Measurements from ENCODE around the gene GRIK3. TPM values are rescaled to one million over a fixed set of nuclear protein-coding genes. Genes with fewer than 3 reads are reported as not detected.

Gene GRIK3
- polyA plus RNA-seq, 1 experiment, result not detected

GRCh38 chr1:36888811-36889477, 145.4 kb downstream of the GRIK3 start:
- ChIA-PET CTCF (no interaction called here), POLR2A (no interaction called here)
- no peaks in the 10 kb centered on the region for H3K27me3 ChIP-seq (ENCODE audit: control insufficient read depth, insufficient read depth, low read length)
- H3K9me3 ChIP-seq (ENCODE audit: control insufficient read depth, insufficient read depth, low read length), result no peaks in the 10 kb centered on the region
- TF ChIP-seq CTCF (IDR thresholded peaks at IDR 0.05; ENCODE audit: low read depth, low read length), result no peak
- no peak overlapping the region for H3K27ac ChIP-seq (ENCODE audit: low read depth, low read length)
- no peak overlapping the region for H3K4me3 ChIP-seq (ENCODE audit: low read depth, low read length)
- DNase-seq (ENCODE audit: low read depth, low spot score), result no peak

GRCh38 chr1:36885540-36886357, 148.6 kb downstream of the GRIK3 start:
- TF ChIP-seq CTCF (IDR thresholded peaks at IDR 0.05; ENCODE audit: low read depth, low read length), result no peak

GRCh38 chr1:36884801-36885200, 149.5 kb downstream of the GRIK3 start:
- Histone ChIP-seq H3K4me3 (ENCODE audit: low read depth, low read length) (no peak overlapping the region), H3K27me3 (ENCODE audit: control insufficient read depth, insufficient read depth, low read length) (no peaks in the 10 kb centered on the region), H3K9me3 (ENCODE audit: control insufficient read depth, insufficient read depth, low read length) (no peaks in the 10 kb centered on the region; the same call in 1 of the 2 replicates), H3K27ac (ENCODE audit: low read depth, low read length) (no peak overlapping the region)
- TF ChIP-seq CTCF (IDR thresholded peaks at IDR 0.05; ENCODE audit: low read depth, low read length), result no peak
- DNase-seq (ENCODE audit: low read depth, low spot score), result no peak
- ChIA-PET CTCF (no interaction called here), POLR2A (no interaction called here)

More at GRCh38 chr1:36885540-36886357, 148.6 kb downstream of the GRIK3 start:
- POLR2A ChIA-PET, result no interaction called here
- no peaks in the 10 kb centered on the region for H3K27me3 ChIP-seq (ENCODE audit: control insufficient read depth, insufficient read depth, low read length)
- no peaks in the 10 kb centered on the region; the same call in 1 of the 2 replicates for H3K9me3 ChIP-seq (ENCODE audit: control insufficient read depth, insufficient read depth, low read length)
- DNase-seq (ENCODE audit: low read depth, low spot score), result no peak
- H3K27ac ChIP-seq (ENCODE audit: low read depth, low read length), result no peak overlapping the region
- CTCF ChIA-PET, result no interaction called here
- H3K4me3 ChIP-seq (ENCODE audit: low read depth, low read length), result no peak overlapping the region

- Histone ChIP-seq H3K27ac (ENCODE audit: low read depth, low read length) (no peak overlapping the region), H3K9me3 (ENCODE audit: control insufficient read depth, insufficient read depth, low read length) (no peaks in the 10 kb centered on the region; the same call in 1 of the 2 replicates), H3K27me3 (ENCODE audit: control insufficient read depth, insufficient read depth, low read length) (no peaks in the 10 kb centered on the region), H3K4me3 (ENCODE audit: low read depth, low read length) (no peak overlapping the region)
- TF ChIP-seq CTCF (IDR thresholded peaks at IDR 0.05; ENCODE audit: low read depth, low read length), result no peak
- ChIA-PET POLR2A (no interaction called here), CTCF (no interaction called here)
- no peak for DNase-seq (ENCODE audit: low read depth, low spot score)
Measured at GRCh38 chr1:36884029-36884701, 150.2 kb downstream of the GRIK3 start.

Data from AG04450 (cell line).